GM23248 (cell line): ENCODE data around the gene ANKS3.

Experiments
- EZH2 ChIP-seq: fragments of 200-600 bp; sonication (generic); IDR thresholded peaks from 2 replicates; pipeline ENCODE4 v1.6.1; 2018; ENCODE audit warnings: antibody characterized with exemption, mild to moderate bottlenecking; ENCODE audit not compliant: insufficient read depth, poor library complexity, severe bottlenecking
- EZH2phosphoT487 ChIP-seq: fragments of 200-600 bp; sonication (generic); IDR thresholded peaks from 2 replicates; pipeline ENCODE4 v1.6.1; 2018; ENCODE audit warnings: antibody characterized with exemption, moderate library complexity, mild to moderate bottlenecking, low read depth; ENCODE audit not compliant: insufficient read depth

GRCh38 chr16:4664538-4665418 is 69.3 kb downstream of the ANKS3 start:
- TF ChIP-seq EZH2phosphoT487 = no peak
- no peak for TF ChIP-seq EZH2
